Esophagus muscularis mucosa (tissue), 4 donors: Measurements from ENCODE around the gene OTOG. TPM values are rescaled to one million over a fixed set of nuclear protein-coding genes. Genes with fewer than 3 reads are reported as not detected.

ENCODE experiments used
- DNase-seq: peaks from one replicate; pipeline ENCODE4 v3.0.0-alpha.2; 2017; ENCODE audit errors: extremely low spot score
- H3K27ac ChIP-seq, 4 donors: fragments of 200-600 bp; sonication (generic); replicated peaks in 1 of 4; 1 replicate in 3 of 4; 2 replicates in 1 of 4; pipeline ENCODE4 v1.5.1; 2016 to 2019; ENCODE audit warnings: mild to moderate bottlenecking in 1 of 4
- H3K27me3 ChIP-seq, 4 donors: fragments of 200-600 bp; sonication (generic); one replicate each; pipeline versions ENCODE4 v1.5.1 to v1.6.0; 2016 to 2019
- H3K36me3 ChIP-seq, 4 donors: fragments of 200-600 bp; sonication (generic); one replicate each; pipeline ENCODE4 v1.5.1; 2016 to 2019
- H3K4me1 ChIP-seq, 4 donors: fragments of 200-600 bp; sonication (generic); one replicate each; pipeline ENCODE4 v1.5.1; 2016 to 2019
- H3K4me3 ChIP-seq, 4 donors: fragments of 200-600 bp; sonication (generic); 1 replicate in 2 of 4; 2 replicates in 2 of 4; pipeline ENCODE4 v1.5.1; 2016 to 2019; ENCODE audit warnings: mild to moderate bottlenecking in 4 of 4, moderate library complexity in 1 of 4
- H3K9me3 ChIP-seq, 4 donors: fragments of 200-600 bp; sonication (generic); 1 replicate in 3 of 4; 2 replicates in 1 of 4; pipeline ENCODE4 v1.5.1; 2016 to 2019
- CTCF ChIP-seq, 3 experiments: fragments of 200-600 bp in 2 of 3; fragments of 450-650 bp in 1 of 3; sonication (generic) in 2 of 3; IDR thresholded peaks; one replicate each; pipeline ENCODE4 v1.5.1; 2017 to 2019; ENCODE audit warnings: antibody characterized with exemption in 3 of 3, mild to moderate bottlenecking in 2 of 3, moderate library complexity in 1 of 3
- EP300 ChIP-seq: sonication (generic); formaldehyde crosslinking; IDR thresholded peaks from one replicate; pipeline ENCODE4 v1.6.1; 2017; ENCODE audit warnings: antibody characterized with exemption
- POLR2A ChIP-seq: fragments of 450-650 bp; IDR thresholded peaks from one replicate; pipeline ENCODE4 v1.6.1; 2017; ENCODE audit warnings: antibody characterized with exemption, moderate library complexity, mild to moderate bottlenecking, low read depth
- POLR2AphosphoS5 ChIP-seq, 2 donors: sonication (generic); formaldehyde crosslinking; IDR thresholded peaks; one replicate each; pipeline ENCODE4 v1.6.1; 2017; ENCODE audit warnings: antibody characterized with exemption in 2 of 2
- WGBS: methylation state at CpG from one replicate; pipeline ENCODE4 v1.1.5; 2018; 5-methylcytosine and 5-hydroxymethylcytosine counted together
- intact Hi-C: fragments of 100-400 bp; cut with DNase I; formaldehyde crosslinking; loops from one replicate; pipeline ENCODE4 v1.15.1; 2023
- total RNA-seq, 4 donors: library from RNA; depleted of rRNA; stranded (reverse); fragments of >200 nt; gene quantifications; one replicate each; pipeline versions ENCODE4 v1.1.0 to v1.2.1, GENCODE V29; 2016

Gene OTOG
- total RNA-seq, 4 donors from 2014 or later, result not detected

- Histone ChIP-seq H3K4me3 (no peak overlapping the region), H3K27ac (no peak overlapping the region), H3K9me3 (no peaks in the 10 kb centered on the region), H3K36me3 (no peaks in the 10 kb centered on the region), H3K4me1 (no peaks in the 10 kb centered on the region), H3K27me3 (peaks cover 0 to 17% (median 0%) of the 10 kb centered on the region in 4 donors)
- intact Hi-C loops, result no loop called here
- DNase-seq, result peak; percentile 88
- WGBS, result 82% methylated on average over 16 of the region's 17 CpGs
- no peak for TF ChIP-seq POLR2AphosphoS5 (IDR thresholded peaks at IDR 0.05)
- no peak for TF ChIP-seq EP300
- TF ChIP-seq POLR2A, result no peak
- TF ChIP-seq CTCF (IDR thresholded peaks at IDR 0.05), result no peak
Measured at GRCh38 chr11:17610085-17610894, 63.2 kb downstream of the OTOG start.

GRCh38 chr11:17611049-17611448, 64.0 kb downstream of the OTOG start:
- 100% methylated on average over 1 of the region's 12 CpGs for WGBS
- TF ChIP-seq EP300 (no peak), CTCF (IDR thresholded peaks at IDR 0.05) (no peak), POLR2AphosphoS5 (IDR thresholded peaks at IDR 0.05) (no peak), POLR2A (no peak)

GRCh38 chr11:17611503-17612220, 64.6 kb downstream of the OTOG start:
- Histone ChIP-seq H3K4me3 (no peak overlapping the region), H3K36me3 (no peaks in the 10 kb centered on the region), H3K27ac (no peak overlapping the region), H3K9me3 (no peaks in the 10 kb centered on the region), H3K4me1 (no peaks in the 10 kb centered on the region), H3K27me3 (peaks cover 0 to 17% (median 0%) of the 10 kb centered on the region in 4 donors)
- peak; percentile 92 for DNase-seq
- intact Hi-C loops, result no loop called here
- TF ChIP-seq POLR2AphosphoS5 (IDR thresholded peaks at IDR 0.05) (no peak), POLR2A (no peak), EP300 (no peak), CTCF (IDR thresholded peaks at IDR 0.05) (no peak)
- 82% methylated on average over 9 of the region's 13 CpGs for WGBS

More at GRCh38 chr11:17611049-17611448, 64.0 kb downstream of the OTOG start:
- Histone ChIP-seq H3K4me3 (no peak overlapping the region), H3K27ac (no peak overlapping the region), H3K27me3 (peaks cover 0 to 17% (median 0%) of the 10 kb centered on the region in 4 donors), H3K9me3 (no peaks in the 10 kb centered on the region), H3K4me1 (no peaks in the 10 kb centered on the region), H3K36me3 (no peaks in the 10 kb centered on the region)
- intact Hi-C loops, result no loop called here
- no peak for DNase-seq

GRCh38 chr11:17612221-17613188, 65.4 kb downstream of the OTOG start:
- no peaks in the 10 kb centered on the region for H3K9me3 ChIP-seq
- peaks cover 0 to 13% (median 0%) of the 10 kb centered on the region in 4 donors for H3K27me3 ChIP-seq
- intact Hi-C loops, result no loop called here
- no peak overlapping the region for H3K4me3 ChIP-seq
- H3K36me3 ChIP-seq, result no peaks in the 10 kb centered on the region
- TF ChIP-seq CTCF (IDR thresholded peaks at IDR 0.05) (no peak), POLR2A (no peak), EP300 (no peak), POLR2AphosphoS5 (IDR thresholded peaks at IDR 0.05) (no peak)
- WGBS, result 80% methylated on average over 12 of the region's 18 CpGs
- peak; percentile 86 for DNase-seq
- H3K4me1 ChIP-seq, result no peaks in the 10 kb centered on the region
- no peak overlapping the region for H3K27ac ChIP-seq
